Measurements from ENCODE around the gene NTS. TPM values are rescaled to one million over a fixed set of nuclear protein-coding genes. Genes with fewer than 3 reads are reported as not detected.

Gene NTS
- total RNA-seq, 1 donor from 2014 or later: not detected

GRCh38 chr12:85923767-85924331 lies 49.8 kb downstream of the NTS start:
- Mint-ChIP-seq H3K27ac (no peak overlapping the region), H3K9me3 (peaks cover 4% of the 10 kb centered on the region), H3K36me3 (no peaks in the 10 kb centered on the region), H3K4me1 (no peaks in the 10 kb centered on the region), H3K4me3 (no peak overlapping the region), H3K27me3 (ENCODE audit: low read depth) (no peaks in the 10 kb centered on the region)
- no peak for DNase-seq (ENCODE audit: low spot score in 2 of 2, unreplicated experiment in 2 of 2)
- TF ChIP-seq CTCF (IDR thresholded peaks at IDR 0.05; ENCODE audit: unreplicated experiment): peak; percentile 93

- TF ChIP-seq CTCF (IDR thresholded peaks at IDR 0.05; ENCODE audit: unreplicated experiment): no peak
- H3K27me3 Mint-ChIP-seq (ENCODE audit: low read depth): no peaks in the 10 kb centered on the region
- no peak overlapping the region for H3K4me3 Mint-ChIP-seq
- peaks cover 4% of the 10 kb centered on the region for H3K9me3 Mint-ChIP-seq
- H3K27ac Mint-ChIP-seq: no peak overlapping the region
- no peak for DNase-seq (ENCODE audit: low spot score in 2 of 2, unreplicated experiment in 2 of 2)
- no peaks in the 10 kb centered on the region for H3K36me3 Mint-ChIP-seq
- H3K4me1 Mint-ChIP-seq: no peaks in the 10 kb centered on the region
These were observed 53.1 kb downstream of the NTS start for GRCh38 chr12:85927166-85927565.

Other genes with a start within 250 kb of the NTS start
- gene RASSF9, start 37.9 kb upstream of the NTS start, total RNA-seq: 4.9 to 5.0 TPM (median 5.0 TPM) in 3 replicates

All from mesothelial cell of epicardium (in vitro differentiated cells).